ENCODE data around the gene RAD23A. TPM values are rescaled to one million over a fixed set of nuclear protein-coding genes. Genes with fewer than 3 reads are reported as not detected.

The RAD23A gene
- total and polyA plus RNA-seq, 9 of the 15 experiments (the other 6 are each of a cell fraction or from before 2014, with no cell fraction given): 9.5 to 181 (median 101) TPM

- peak; percentile 78 for TF ChIP-seq ELF4 (CRISPR knock-in tag; IDR thresholded peaks at IDR 0.05)
- 0 out of 2 replicates have a peak, but pooled peaks have one; percentile 69 for TF ChIP-seq THRB (CRISPR knock-in tag; conservative IDR thresholded peaks at IDR 0.05)
- no peak for TF ChIP-seq ZBTB17 (CRISPR knock-in tag; IDR thresholded peaks at IDR 0.05)
- TF ChIP-seq CCNT2 (IDR thresholded peaks at IDR 0.05; ENCODE audit: borderline replicate concordance, extremely low read depth, insufficient read length, low read depth, low read length): no peak
These were observed 37.0 kb downstream of the RAD23A start (continued) for GRCh38 chr19:12982648-12983047.

GRCh38 chr19:12983091-12983490, 37.4 kb downstream of the RAD23A start:
- ChIA-PET CTCF (ENCODE audit: low intra/inter-chr PET ratio) (interaction anchor here (0.6 to 2.2 kb wide), 6 partner anchors 51 to 980 kb away, joined by 3 to 10 read pairs (median 4); no protein-coding TSS in a partner anchor), POLR2A (interaction anchor here (1.1 kb wide), 1 partner anchor 116 kb away, joined by 4 read pairs; no protein-coding TSS in a partner anchor)
- Histone ChIP-seq H2AFZ (ENCODE audit: low read depth, low read length) (peak overlapping the region; percentile 64), H3K36me3 (ENCODE audit: control insufficient read depth, insufficient read depth, low read length) (no peaks in the 10 kb centered on the region), H3K4me3 (peak overlapping the region; percentile 42), H3K9me3 (replicated peaks; ENCODE audit: control insufficient read depth, insufficient read depth, low read depth, low read length) (no peaks in the 10 kb centered on the region), H3K4me2 (ENCODE audit: insufficient read depth, low read length) (peak overlapping the region; percentile 48), H3K27me3 (ENCODE audit: control insufficient read depth in 2 of 2, insufficient read depth in 2 of 2, low read length in 2 of 2) (no peaks in the 10 kb centered on the region), H3K79me2 (ENCODE audit: control insufficient read depth, insufficient read depth, low read length) (no peaks in the 10 kb centered on the region), H3K4me1 (replicated peaks in 1 of 2; ENCODE audit: control insufficient read depth in 2 of 2, insufficient read depth in 2 of 2, low read length in 2 of 2) (peaks cover 21 to 49% of the 10 kb centered on the region in 2 experiments; a peak in 4 of 5 replicates), H3K9me1 (ENCODE audit: control insufficient read depth, insufficient read depth, low read length) (no peaks in the 10 kb centered on the region), H3K27ac (ENCODE audit: extremely low read depth, low read depth, low read length) (no peak overlapping the region), H4K20me1 (replicated peaks; ENCODE audit: control insufficient read depth, insufficient read depth, low read length) (no peaks in the 10 kb centered on the region), H3K9ac (ENCODE audit: insufficient read depth in 1 of 2, low read depth in 2 of 2, low read length in 2 of 2) (no peak overlapping the region)
- in situ Hi-C loops (cut with MboI): no loop called here
- intact Hi-C loops (cut with micrococcal nuclease): loop anchor here (1.0 kb wide), 2 partner anchors 51 to 78 kb away; no protein-coding TSS in a partner anchor
- no TSS peak for BruUV-seq (replicated peaks)
- WGBS (ENCODE audit: insufficient coverage, low coverage, missing lambda C conversion rate): 69% methylated on average over 8 of the region's 10 CpGs
- FAIRE-seq (no peak), ATAC-seq (no peak), DNase-seq (ENCODE audit: extremely low read depth in 1 of 4, low spot score in 3 of 4) (no peak)
- TF ChIP-seq E2F4 (CRISPR knock-in tag; IDR thresholded peaks at IDR 0.05; ENCODE audit: low read depth): no peak
- peak; percentile 87 for TF ChIP-seq ZNF512 (tag; IDR thresholded peaks at IDR 0.05)
- no peak for TF ChIP-seq FIP1L1 (IDR thresholded peaks at IDR 0.05; ENCODE audit: low read depth, low read length, poor library complexity, severe bottlenecking)
- no peak for TF ChIP-seq FOXO4 (CRISPR knock-in tag; IDR thresholded peaks at IDR 0.05)
- TF ChIP-seq ZNF518B (CRISPR knock-in tag; IDR thresholded peaks at IDR 0.05): no peak
- no peak for TF ChIP-seq ZNF445 (CRISPR knock-in tag; IDR thresholded peaks at IDR 0.05; ENCODE audit: low read depth)
- no peak for TF ChIP-seq ARID2 (IDR thresholded peaks at IDR 0.05)

Data from K562 (cell line).